Gastroesophageal sphincter (tissue), 4 donors: Measurements from ENCODE around the gene NUMA1. TPM values are rescaled to one million over a fixed set of nuclear protein-coding genes. Genes with fewer than 3 reads are reported as not detected.

Experiments
- ATAC-seq: fragments of 150-250 bp; one replicate; pipeline ENCODE4 v1.9.1; 2016; ENCODE audit warnings: mild to moderate bottlenecking, moderate library complexity
- H3K27ac ChIP-seq, 4 donors: fragments of 200-600 bp; sonication (generic) in 3 of 4; 1 replicate in 3 of 4; 2 replicates in 1 of 4; pipeline ENCODE4 v1.5.1; 2016 to 2019
- H3K27me3 ChIP-seq: fragments of 200-600 bp; sonication (generic); one replicate; pipeline ENCODE4 v1.5.1; 2019
- H3K36me3 ChIP-seq, 2 donors: fragments of 200-600 bp; sonication (generic); one replicate each; pipeline ENCODE4 v1.5.1; 2019; ENCODE audit warnings: control low read depth in 1 of 2
- H3K4me1 ChIP-seq, 3 donors: fragments of 200-600 bp; sonication (generic); 1 replicate in 2 of 3; 2 replicates in 1 of 3; pipeline ENCODE4 v1.5.1; 2016 to 2019; ENCODE audit warnings: control low read depth in 2 of 3
- H3K4me3 ChIP-seq, 2 donors: fragments of 200-600 bp; sonication (generic); one replicate each; pipeline ENCODE4 v1.5.1; 2019; ENCODE audit warnings: mild to moderate bottlenecking in 1 of 2, moderate library complexity in 1 of 2
- H3K9me3 ChIP-seq, 3 donors: fragments of 200-600 bp; sonication (generic); one replicate each; pipeline ENCODE4 v1.5.1; 2017 to 2019; ENCODE audit warnings: control low read depth in 2 of 3
- EP300 ChIP-seq: sonication (generic); formaldehyde crosslinking; IDR thresholded peaks from one replicate; pipeline ENCODE4 v1.6.1; 2017; ENCODE audit warnings: antibody characterized with exemption, mild to moderate bottlenecking
- POLR2A ChIP-seq, 2 donors: fragments of 450-650 bp; IDR thresholded peaks; one replicate each; pipeline ENCODE4 v1.6.1; 2017; ENCODE audit warnings: antibody characterized with exemption in 2 of 2, mild to moderate bottlenecking in 2 of 2, moderate library complexity in 1 of 2
- POLR2AphosphoS5 ChIP-seq: sonication (generic); formaldehyde crosslinking; IDR thresholded peaks from one replicate; pipeline ENCODE4 v1.6.1; 2017; ENCODE audit warnings: antibody characterized with exemption
- WGBS, 2 donors: methylation state at CpG; one replicate each; pipeline ENCODE4 v1.1.5; 2018; ENCODE audit warnings: low coverage in 1 of 2; 5-methylcytosine and 5-hydroxymethylcytosine counted together
- total RNA-seq, 4 donors: library from RNA; depleted of rRNA; stranded (reverse); fragments of >200 nt; gene quantifications; one replicate each; pipeline ENCODE4 v1.1.0, GENCODE V29; 2016
- TF ChIP-seq, protein P1 (sequence below), 4 experiments: fragments of 200-600 bp in 2 of 4; fragments of 450-650 bp in 2 of 4; sonication (generic) in 1 of 4; IDR thresholded peaks; one replicate each; pipeline ENCODE4 v1.5.1; 2017 to 2019; ENCODE audit warnings: antibody characterized with exemption in 4 of 4, mild to moderate bottlenecking in 2 of 4, moderate library complexity in 2 of 4

The NUMA1 gene
- total RNA-seq, 4 donors from 2014 or later, result 235 to 370 (median 290) TPM

DNA sequence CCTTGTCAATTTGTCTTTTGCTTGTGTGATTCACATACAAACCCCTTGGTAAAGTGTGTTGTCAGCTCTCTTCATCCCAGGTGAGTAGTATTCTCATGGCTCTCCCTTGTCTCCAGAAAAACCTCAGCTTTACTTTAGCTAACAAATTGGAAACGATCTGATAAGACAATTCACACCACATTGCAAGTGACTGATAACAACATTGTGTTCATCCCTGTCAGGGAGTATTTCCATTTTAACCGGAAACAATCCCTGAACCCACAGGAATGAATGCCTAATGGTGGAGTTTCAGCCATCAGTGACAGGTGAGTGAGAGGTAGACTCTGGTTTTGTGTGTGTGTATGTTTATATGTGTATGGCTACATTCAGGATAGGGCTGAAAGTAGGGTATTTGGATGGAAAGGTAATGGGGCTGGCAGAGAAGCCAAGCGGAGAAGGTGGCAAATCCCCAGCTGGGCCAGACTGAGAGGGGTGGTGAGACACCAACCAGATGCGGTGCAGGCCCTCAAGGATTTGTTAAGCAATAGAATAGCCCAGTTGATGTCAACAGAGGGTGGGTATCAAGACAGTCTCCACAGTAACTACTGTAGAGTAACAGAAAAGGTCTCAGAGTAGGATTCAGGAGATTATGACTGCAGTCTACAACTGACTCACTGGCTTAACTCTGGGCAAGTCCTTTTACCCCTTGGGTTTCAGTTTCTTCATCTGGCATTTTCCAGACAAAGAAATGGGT lies 7.9 kb upstream of the NUMA1 start:
- H3K27ac ChIP-seq, result no peak overlapping the region

DNA sequence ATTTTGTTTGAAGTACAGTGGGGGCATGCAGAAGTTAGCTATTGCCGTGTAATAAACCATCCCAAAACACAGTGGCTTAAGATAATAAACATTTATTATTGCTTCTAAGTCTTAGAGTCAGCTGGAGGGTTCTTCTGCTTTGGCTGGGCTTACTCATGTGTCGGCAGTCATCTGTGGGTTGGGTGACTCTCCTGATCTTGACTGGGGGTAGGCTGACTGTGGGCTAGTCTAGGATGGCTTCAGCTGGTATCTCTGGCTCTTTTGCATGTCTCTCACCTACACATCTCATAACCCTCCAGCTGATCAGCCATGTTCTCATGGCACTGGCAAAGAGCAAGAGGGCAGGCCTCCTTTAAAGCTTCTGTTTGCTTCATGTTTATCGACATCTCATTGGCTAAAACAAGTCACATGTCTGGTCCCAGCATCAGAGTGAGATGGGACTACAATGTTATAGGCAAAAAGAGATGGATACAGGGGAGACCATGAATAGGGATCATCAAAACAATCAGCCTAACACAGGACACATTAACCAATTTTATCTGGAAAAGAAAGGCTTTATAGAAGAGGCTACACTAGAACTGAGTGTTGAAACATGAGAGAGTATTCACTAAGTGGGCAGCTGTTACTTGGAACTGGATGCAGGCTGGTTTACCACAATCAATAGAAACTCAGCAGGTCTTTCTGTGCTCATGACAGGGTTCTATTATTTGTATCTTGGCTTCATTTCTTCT lies 5.4 kb upstream of the NUMA1 start:
- no peak overlapping the region for H3K27ac ChIP-seq
- no peak overlapping the region for H3K4me3 ChIP-seq
- peaks cover 0 to 29% of the 10 kb centered on the region in 2 donors for H3K36me3 ChIP-seq
- H3K4me1 ChIP-seq, result peaks cover 0 to 17% (median 0%) of the 10 kb centered on the region in 3 donors
- TF ChIP-seq, protein P1, sequence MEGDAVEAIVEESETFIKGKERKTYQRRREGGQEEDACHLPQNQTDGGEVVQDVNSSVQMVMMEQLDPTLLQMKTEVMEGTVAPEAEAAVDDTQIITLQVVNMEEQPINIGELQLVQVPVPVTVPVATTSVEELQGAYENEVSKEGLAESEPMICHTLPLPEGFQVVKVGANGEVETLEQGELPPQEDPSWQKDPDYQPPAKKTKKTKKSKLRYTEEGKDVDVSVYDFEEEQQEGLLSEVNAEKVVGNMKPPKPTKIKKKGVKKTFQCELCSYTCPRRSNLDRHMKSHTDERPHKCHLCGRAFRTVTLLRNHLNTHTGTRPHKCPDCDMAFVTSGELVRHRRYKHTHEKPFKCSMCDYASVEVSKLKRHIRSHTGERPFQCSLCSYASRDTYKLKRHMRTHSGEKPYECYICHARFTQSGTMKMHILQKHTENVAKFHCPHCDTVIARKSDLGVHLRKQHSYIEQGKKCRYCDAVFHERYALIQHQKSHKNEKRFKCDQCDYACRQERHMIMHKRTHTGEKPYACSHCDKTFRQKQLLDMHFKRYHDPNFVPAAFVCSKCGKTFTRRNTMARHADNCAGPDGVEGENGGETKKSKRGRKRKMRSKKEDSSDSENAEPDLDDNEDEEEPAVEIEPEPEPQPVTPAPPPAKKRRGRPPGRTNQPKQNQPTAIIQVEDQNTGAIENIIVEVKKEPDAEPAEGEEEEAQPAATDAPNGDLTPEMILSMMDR (IDR thresholded peaks at IDR 0.05), result no peak
- no peak for TF ChIP-seq EP300
- TF ChIP-seq POLR2AphosphoS5, result no peak
- no peak for TF ChIP-seq POLR2A (IDR thresholded peaks at IDR 0.05)
- H3K27me3 ChIP-seq, result no peaks in the 10 kb centered on the region
- H3K9me3 ChIP-seq, result no peaks in the 10 kb centered on the region
- no peak for ATAC-seq
- WGBS, 2 donors, result 75 to 92% methylated on average over 1 to 2 of the region's 3 CpGs

More for the DNA sequence above, 7.9 kb upstream of the NUMA1 start:
- WGBS, 2 donors, result 78 to 84% methylated on average over 4 of the region's 4 CpGs
- Histone ChIP-seq H3K9me3 (no peaks in the 10 kb centered on the region), H3K36me3 (peaks cover 0 to 31% of the 10 kb centered on the region in 2 donors), H3K4me1 (peaks cover 0 to 14% (median 3%) of the 10 kb centered on the region in 3 donors), H3K4me3 (no peak overlapping the region), H3K27me3 (no peaks in the 10 kb centered on the region)
- TF ChIP-seq POLR2AphosphoS5 (no peak), POLR2A (IDR thresholded peaks at IDR 0.05) (no peak)
- TF ChIP-seq, protein P1 (IDR thresholded peaks at IDR 0.05), result no peak
- ATAC-seq, result no peak

- Histone ChIP-seq H3K4me1 (peaks cover 0 to 16% (median 0%) of the 10 kb centered on the region in 3 donors), H3K27me3 (no peaks in the 10 kb centered on the region), H3K9me3 (no peaks in the 10 kb centered on the region), H3K36me3 (peaks cover 0 to 21% of the 10 kb centered on the region in 2 donors), H3K27ac (no peak overlapping the region), H3K4me3 (no peak overlapping the region)
- WGBS, 2 donors, result 94% methylated on average over 1 of the region's 1 CpG; no CpG with 5 or more reads in 1 of the 2 donors
- TF ChIP-seq EP300 (no peak), POLR2AphosphoS5 (no peak), POLR2A (IDR thresholded peaks at IDR 0.05) (no peak)
- TF ChIP-seq, protein P1 (IDR thresholded peaks at IDR 0.05), result no peak
- ATAC-seq, result no peak
These were observed 4.6 kb upstream of the NUMA1 start for GRCh38 chr11:72084965-72085364.

- Histone ChIP-seq H3K4me1 (peaks cover 0 to 25% (median 0%) of the 10 kb centered on the region in 3 donors), H3K27me3 (no peaks in the 10 kb centered on the region), H3K36me3 (peaks cover 0 to 12% of the 10 kb centered on the region in 2 donors), H3K9me3 (no peaks in the 10 kb centered on the region), H3K27ac (no peak overlapping the region), H3K4me3 (no peak overlapping the region)
- no peak for ATAC-seq
- TF ChIP-seq, protein P1 (IDR thresholded peaks at IDR 0.05), result no peak
- TF ChIP-seq POLR2A (IDR thresholded peaks at IDR 0.05) (no peak), EP300 (no peak), POLR2AphosphoS5 (no peak)
- 84 to 94% methylated on average over 3 to 4 of the region's 4 CpGs for WGBS, 2 donors
These were observed 3.7 kb upstream of the NUMA1 start for GRCh38 chr11:72084076-72084475.
